Naive B cell (primary cell): ENCODE measurements around the gene UCP2. TPM values are rescaled to one million over a fixed set of nuclear protein-coding genes. Genes with fewer than 3 reads are reported as not detected.

ENCODE experiments used
- ATAC-seq, 2 donors: fragments of 150-1000 bp; cut with Tn5 transposase; 2 replicates each; pipeline ENCODE4 v1.10.0; 2021; ENCODE audit warnings: low read depth in 2 of 2, mild to moderate bottlenecking in 2 of 2, moderate library complexity in 2 of 2
- DNase-seq: peaks from one replicate; pipeline ENCODE4 v3.0.0; 2022
- H3K27ac Mint-ChIP-seq, 6 donors: one replicate each; pipeline ENCODE4 v1.8.0; 2020 to 2022; ENCODE audit warnings: mild to moderate bottlenecking in 6 of 6, mixed read lengths in 6 of 6, moderate library complexity in 5 of 6, inconsistent platforms in 2 of 6
- H3K27me3 Mint-ChIP-seq, 3 donors: one replicate each; pipeline ENCODE4 v1.8.0; 2021 to 2022; ENCODE audit warnings: mixed read lengths in 3 of 3, mild to moderate bottlenecking in 1 of 3
- H3K36me3 Mint-ChIP-seq, 2 donors: one replicate each; pipeline ENCODE4 v1.8.0; 2020 to 2022; ENCODE audit warnings: mixed read lengths in 2 of 2, inconsistent platforms in 1 of 2, mild to moderate bottlenecking in 1 of 2
- H3K4me1 Mint-ChIP-seq, 3 donors: one replicate each; pipeline ENCODE4 v1.8.0; 2020 to 2022; ENCODE audit warnings: mixed read lengths in 3 of 3, inconsistent platforms in 1 of 3, mild to moderate bottlenecking in 1 of 3, moderate library complexity in 1 of 3
- H3K4me3 Mint-ChIP-seq, 8 donors: one replicate each; pipeline ENCODE4 v1.8.0; 2020 to 2022; ENCODE audit warnings: mild to moderate bottlenecking in 8 of 8, mixed read lengths in 8 of 8, moderate library complexity in 8 of 8, inconsistent platforms in 2 of 8
- H3K9me3 Mint-ChIP-seq, 7 donors: one replicate each; pipeline ENCODE4 v1.8.0; 2020 to 2022; ENCODE audit warnings: mixed read lengths in 7 of 7, mild to moderate bottlenecking in 5 of 7, inconsistent platforms in 2 of 7, moderate library complexity in 1 of 7
- polyA plus RNA-seq, 6 donors: library from polyadenylated mRNA; unstranded; fragments of 300-500 nt; fragmentation: Illumina TruSeq; gene quantifications; one replicate each; pipeline ENCODE4 v1.2.3, GENCODE V29; 2021; ENCODE audit warnings: low read depth in 6 of 6

UCP2 gene
- 1,000 to 10,000 TPM; 1,601 to 2,628 (median 2,020) TPM for polyA plus RNA-seq

DNA sequence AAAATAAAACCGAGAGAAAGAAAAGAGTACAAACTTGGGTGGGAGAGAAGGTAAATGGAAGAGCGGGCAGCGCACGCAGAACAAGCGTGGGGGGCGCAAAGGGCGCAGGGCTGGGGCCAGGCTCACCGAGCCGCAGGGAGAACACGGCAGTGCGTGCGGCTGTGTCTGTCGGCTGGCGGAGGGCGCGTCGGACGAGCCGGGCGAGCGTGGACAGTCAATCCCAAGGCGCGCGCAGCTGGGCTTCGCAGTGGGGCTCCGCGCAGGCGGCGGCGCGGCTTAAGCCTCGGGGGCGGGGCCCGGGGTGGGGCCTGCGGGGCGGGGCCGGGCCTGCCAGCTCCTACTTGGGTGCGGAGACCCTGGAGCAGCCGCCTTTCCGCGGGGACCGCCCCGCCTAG lies at the start of gene UCP2:
Gene UCP2 (minus strand): TSS at position 249 of the 395 bp plus-strand sequence. CDS start 4,465 bp downstream, outside the sequence.
- peak; percentile 82 for DNase-seq
- Mint-ChIP-seq H3K4me1 (peaks cover 49 to 57% (median 55%) of the 10 kb centered on the region in 3 donors), H3K27ac (peak within 1 kb of the TSS; percentile 99 to 100 (median 100)), H3K9me3 (no peaks in the 10 kb centered on the region), H3K36me3 (peaks cover 27 to 36% of the 10 kb centered on the region in 2 donors), H3K4me3 (peak within 1 kb of the TSS; percentile 91 to 100 (median 98)), H3K27me3 (no peaks in the 10 kb centered on the region)
- ATAC-seq: peak; percentile 44 to 46

DNA sequence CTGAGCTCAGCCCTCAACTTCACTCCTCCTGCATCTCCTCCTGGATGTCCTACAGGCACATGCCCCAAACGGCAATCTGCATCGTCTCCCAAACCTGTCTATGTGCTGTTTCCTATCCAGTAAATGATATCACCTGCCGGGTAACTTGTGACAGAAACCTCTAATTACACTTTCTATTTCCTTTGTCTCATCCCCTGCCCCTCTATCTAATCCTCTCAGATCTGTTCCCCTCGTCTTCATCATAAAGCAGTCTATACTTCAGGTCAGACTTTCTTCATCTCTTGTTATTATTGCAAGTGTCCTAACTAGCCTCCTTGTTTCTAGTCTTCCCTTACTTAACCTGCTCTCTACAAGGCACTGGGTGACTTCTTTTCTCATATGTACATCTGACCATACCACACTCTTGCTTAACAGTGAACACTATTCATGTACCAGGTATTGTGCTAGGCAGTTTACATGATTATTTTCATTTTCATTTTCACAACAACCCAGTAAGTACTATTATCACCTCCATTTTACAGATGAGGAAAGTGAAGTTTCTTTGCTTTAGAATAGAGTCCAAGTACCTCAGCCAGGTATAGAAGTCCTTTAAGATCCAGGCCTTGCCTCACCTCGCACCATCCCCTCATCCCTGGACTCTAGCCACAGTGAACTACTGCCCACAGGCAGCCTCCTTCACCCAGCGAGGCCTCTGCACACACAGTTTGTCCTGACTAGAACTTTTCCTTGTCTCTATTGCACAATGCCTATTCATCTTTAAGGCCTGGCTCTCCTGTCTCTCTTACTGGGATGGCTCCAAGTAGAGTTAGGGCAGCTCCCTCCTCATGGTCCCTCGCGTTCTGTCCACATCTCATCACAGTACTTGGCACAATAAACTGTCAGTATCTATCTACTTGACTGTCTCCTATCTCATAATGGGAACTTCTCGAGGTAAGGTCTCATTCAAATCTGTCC lies 48.4 kb upstream of the UCP2 start:
- no peaks in the 10 kb centered on the region for H3K27me3 Mint-ChIP-seq
- H3K4me1 Mint-ChIP-seq: peaks cover 10 to 12% (median 11%) of the 10 kb centered on the region in 3 donors
- DNase-seq (no peak), ATAC-seq (no peak)
- no peak overlapping the region for H3K4me3 Mint-ChIP-seq
- H3K27ac Mint-ChIP-seq: peak overlapping the region in 5 of 6 donors; percentile 3 to 35 (median 16)
- peaks cover 29 to 36% of the 10 kb centered on the region in 2 donors for H3K36me3 Mint-ChIP-seq
- H3K9me3 Mint-ChIP-seq: no peaks in the 10 kb centered on the region

GRCh38 chr11:74025467-74026166 lies 43.0 kb upstream of the UCP2 start:
- Mint-ChIP-seq H3K9me3 (no peaks in the 10 kb centered on the region), H3K27me3 (no peaks in the 10 kb centered on the region), H3K4me1 (peaks cover 12 to 16% (median 14%) of the 10 kb centered on the region in 3 donors), H3K27ac (peak overlapping the region in 1 of 6 donors; percentile 54), H3K36me3 (peaks cover 20 to 22% of the 10 kb centered on the region in 2 donors), H3K4me3 (no peak overlapping the region)
- DNase-seq: no peak
- no peak for ATAC-seq

GRCh38 chr11:74024261-74025029 lies 41.8 kb upstream of the UCP2 start:
- Mint-ChIP-seq H3K4me3 (no peak overlapping the region), H3K9me3 (no peaks in the 10 kb centered on the region), H3K27ac (peak overlapping the region in 2 of 6 donors; percentile 11 to 31), H3K36me3 (peaks cover 16 to 17% of the 10 kb centered on the region in 2 donors), H3K4me1 (peaks cover 9 to 16% (median 13%) of the 10 kb centered on the region in 3 donors), H3K27me3 (no peaks in the 10 kb centered on the region)
- no peak for ATAC-seq
- DNase-seq: no peak

DNA sequence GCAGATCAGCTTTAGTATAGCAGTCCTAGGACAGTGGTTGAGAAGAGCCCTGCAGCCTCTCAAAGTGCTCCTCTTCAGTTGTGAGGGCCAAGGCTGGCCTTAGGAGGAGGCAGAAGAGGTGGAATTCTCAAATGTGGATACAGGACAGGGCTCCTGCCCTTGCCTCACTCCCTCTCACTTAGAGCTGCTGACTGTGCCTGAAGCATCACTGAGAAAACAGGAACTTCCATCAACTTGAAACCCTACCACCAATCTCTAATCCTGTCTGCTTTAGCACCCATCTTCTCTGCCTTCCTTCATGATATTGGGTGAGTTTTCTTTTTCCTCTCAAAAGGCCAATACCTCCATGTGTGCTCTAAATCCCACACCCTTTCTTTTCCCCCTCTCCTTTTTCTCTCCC lies 40.6 kb upstream of the UCP2 start:
- Mint-ChIP-seq H3K27me3 (no peaks in the 10 kb centered on the region), H3K4me1 (peaks cover 9 to 22% (median 13%) of the 10 kb centered on the region in 3 donors), H3K4me3 (peak overlapping the region in 1 of 8 donors; percentile 9), H3K36me3 (peaks cover 6 to 16% of the 10 kb centered on the region in 2 donors), H3K27ac (peak overlapping the region in 5 of 6 donors; percentile 26 to 85 (median 55)), H3K9me3 (no peaks in the 10 kb centered on the region)
- DNase-seq: no peak
- ATAC-seq: peak in 1 of 2 donors; percentile 18

GRCh38 chr11:74022546-74022945 lies 39.9 kb upstream of the UCP2 start:
- no peaks in the 10 kb centered on the region for H3K27me3 Mint-ChIP-seq
- no peak overlapping the region for H3K27ac Mint-ChIP-seq
- no peaks in the 10 kb centered on the region for H3K9me3 Mint-ChIP-seq
- H3K36me3 Mint-ChIP-seq: peaks cover 0 to 22% of the 10 kb centered on the region in 2 donors
- DNase-seq (no peak), ATAC-seq (no peak)
- H3K4me1 Mint-ChIP-seq: peaks cover 9 to 22% (median 13%) of the 10 kb centered on the region in 3 donors
- H3K4me3 Mint-ChIP-seq: no peak overlapping the region

DNA sequence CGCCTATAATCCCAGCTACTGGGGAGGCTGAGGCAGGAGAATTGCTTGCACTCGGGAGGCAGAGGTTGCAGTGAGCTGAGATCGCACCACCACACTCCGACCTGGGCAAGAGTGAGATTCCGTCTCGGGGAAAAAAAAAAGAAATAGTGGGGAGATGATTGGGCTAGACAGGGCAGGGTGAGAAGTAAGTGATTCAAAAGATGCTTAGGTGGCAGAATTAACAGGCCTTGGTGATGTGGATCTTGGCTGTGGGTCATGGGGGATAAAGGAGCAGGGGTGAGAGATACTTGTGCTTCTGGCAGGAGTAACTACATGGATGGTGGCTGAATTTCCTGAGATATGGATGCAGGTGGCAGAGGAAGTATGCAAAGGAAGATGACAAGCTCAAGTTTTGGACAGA lies 39.4 kb upstream of the UCP2 start:
- DNase-seq (no peak), ATAC-seq (no peak)
- no peaks in the 10 kb centered on the region for H3K27me3 Mint-ChIP-seq
- no peak overlapping the region for H3K4me3 Mint-ChIP-seq
- peaks cover 0 to 27% of the 10 kb centered on the region in 2 donors for H3K36me3 Mint-ChIP-seq
- H3K4me1 Mint-ChIP-seq: peaks cover 9 to 25% (median 13%) of the 10 kb centered on the region in 3 donors
- H3K27ac Mint-ChIP-seq: no peak overlapping the region
- H3K9me3 Mint-ChIP-seq: no peaks in the 10 kb centered on the region

DNA sequence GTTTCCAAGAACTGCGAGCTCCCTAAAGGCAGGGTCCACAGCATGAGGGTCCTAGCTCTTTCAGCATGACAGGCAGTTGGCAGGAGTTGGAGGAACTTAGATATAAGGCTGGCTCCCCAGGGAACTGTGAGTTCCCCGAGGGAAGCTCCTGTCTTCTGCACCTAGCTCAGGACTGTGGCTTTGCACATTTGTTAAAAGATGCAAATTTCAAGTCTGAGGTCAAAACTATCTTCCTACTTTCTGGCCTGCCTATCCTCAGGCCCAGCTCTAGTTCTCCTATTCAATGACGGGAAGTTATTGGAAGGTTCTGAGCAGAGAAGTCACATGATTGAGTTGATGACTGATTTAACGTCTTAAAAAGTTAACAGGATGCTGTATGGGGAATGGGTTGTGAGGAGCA lies 37.9 kb upstream of the UCP2 start:
- Mint-ChIP-seq H3K27ac (no peak overlapping the region), H3K4me1 (peaks cover 16 to 34% (median 24%) of the 10 kb centered on the region in 3 donors), H3K4me3 (no peak overlapping the region), H3K27me3 (no peaks in the 10 kb centered on the region), H3K36me3 (peaks cover 0 to 30% of the 10 kb centered on the region in 2 donors), H3K9me3 (no peaks in the 10 kb centered on the region)
- DNase-seq (peak; percentile 55), ATAC-seq (peak; percentile 91)

DNA sequence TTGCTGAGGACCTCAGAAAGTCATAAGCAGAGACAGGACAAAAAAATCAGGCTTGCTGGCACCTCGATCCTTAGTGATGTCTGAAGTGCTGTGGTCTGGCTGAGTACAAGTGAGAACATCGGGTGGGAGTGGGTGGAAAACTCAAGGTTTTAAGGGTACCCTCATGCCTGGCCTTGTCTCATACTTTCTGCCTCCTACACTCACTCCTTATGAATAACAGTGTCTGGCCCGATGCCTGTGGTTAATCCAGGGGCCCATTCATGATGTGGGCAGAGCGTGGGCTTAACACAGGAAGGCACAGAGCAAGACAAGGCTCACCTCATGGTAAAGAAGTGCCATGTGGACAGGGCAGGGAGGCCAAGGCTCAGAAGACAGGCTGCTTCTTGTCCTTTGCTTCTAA lies 37.2 kb upstream of the UCP2 start:
- no peaks in the 10 kb centered on the region for H3K27me3 Mint-ChIP-seq
- no peak for DNase-seq
- no peaks in the 10 kb centered on the region for H3K9me3 Mint-ChIP-seq
- peak overlapping the region in 3 of 6 donors; percentile 7 to 56 (median 48) for H3K27ac Mint-ChIP-seq
- peaks cover 0 to 30% of the 10 kb centered on the region in 2 donors for H3K36me3 Mint-ChIP-seq
- peaks cover 21 to 40% (median 31%) of the 10 kb centered on the region in 3 donors for H3K4me1 Mint-ChIP-seq
- H3K4me3 Mint-ChIP-seq: peak overlapping the region in 2 of 8 donors; percentile 26 to 37
- ATAC-seq: no peak

- H3K27me3 Mint-ChIP-seq: no peaks in the 10 kb centered on the region
- H3K27ac Mint-ChIP-seq: peak overlapping the region; percentile 6 to 89 (median 38)
- peaks cover 26 to 43% (median 37%) of the 10 kb centered on the region in 3 donors for H3K4me1 Mint-ChIP-seq
- H3K36me3 Mint-ChIP-seq: peaks cover 0 to 30% of the 10 kb centered on the region in 2 donors
- H3K4me3 Mint-ChIP-seq: peak overlapping the region in 1 of 8 donors; percentile 26
- H3K9me3 Mint-ChIP-seq: no peaks in the 10 kb centered on the region
- ATAC-seq (no peak), DNase-seq (no peak)
Measured at GRCh38 chr11:74019104-74019738, 36.6 kb upstream of the UCP2 start.

DNA sequence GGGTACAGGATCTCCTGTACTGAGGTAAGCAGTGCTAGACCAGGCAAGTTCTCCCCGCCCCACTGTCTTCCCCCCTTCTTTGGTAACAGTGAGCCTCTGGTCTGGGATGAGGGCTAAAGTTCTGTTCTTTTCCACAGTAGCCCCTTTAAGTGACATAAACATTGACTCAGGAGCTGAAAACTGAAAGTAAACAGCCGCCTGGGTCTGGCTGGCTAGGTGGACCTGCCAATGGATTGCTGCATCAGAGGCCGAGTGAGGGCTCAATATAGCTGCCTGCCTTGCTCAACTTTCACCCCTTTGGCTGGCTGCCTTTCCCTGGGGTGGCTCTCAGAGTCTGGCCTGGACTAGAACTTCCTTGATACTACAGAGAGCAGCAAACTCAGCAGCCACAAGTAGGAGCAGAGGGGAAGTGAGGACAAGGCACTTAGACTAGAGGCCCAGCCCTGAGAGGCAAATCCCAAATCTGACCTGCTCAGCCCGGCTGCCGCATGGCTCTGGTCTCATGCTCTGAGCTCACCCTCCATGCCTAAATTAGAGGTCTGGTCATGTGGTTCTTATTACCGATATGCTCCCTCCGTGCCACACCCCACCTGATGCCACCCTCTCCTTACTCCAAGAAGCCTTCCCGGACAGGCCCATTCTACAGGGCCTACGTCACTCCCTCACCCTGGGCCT lies 35.8 kb upstream of the UCP2 start:
- Mint-ChIP-seq H3K9me3 (no peaks in the 10 kb centered on the region), H3K27ac (peak overlapping the region in 4 of 6 donors; percentile 20 to 89 (median 50)), H3K27me3 (no peaks in the 10 kb centered on the region), H3K4me3 (no peak overlapping the region), H3K4me1 (peaks cover 19 to 44% (median 38%) of the 10 kb centered on the region in 3 donors), H3K36me3 (peaks cover 0 to 22% of the 10 kb centered on the region in 2 donors)
- DNase-seq (no peak), ATAC-seq (no peak)

GRCh38 chr11:74017631-74018030 lies 35.0 kb upstream of the UCP2 start:
- Mint-ChIP-seq H3K27me3 (no peaks in the 10 kb centered on the region), H3K36me3 (peaks cover 0 to 22% of the 10 kb centered on the region in 2 donors), H3K4me3 (no peak overlapping the region), H3K9me3 (no peaks in the 10 kb centered on the region), H3K4me1 (peaks cover 16 to 47% (median 38%) of the 10 kb centered on the region in 3 donors), H3K27ac (peak overlapping the region in 2 of 6 donors; percentile 27 to 36)
- no peak for DNase-seq
- ATAC-seq: no peak
